HG03521 (cell line): Measurements from ENCODE around the gene CD79B.
"Not testable (repeated sequence)": the region's sequence is repeated elsewhere in the genome, so short reads cannot be mapped to it uniquely, and the experiment has no call there.

Experiments
- ATAC-seq: cut with Tn5 transposase; IDR thresholded peaks from one replicate; pipeline ENCODE4 v1.9.1; 2021; ENCODE audit warnings: mild to moderate bottlenecking, moderate library complexity; ENCODE audit not compliant: unreplicated experiment

CD79B gene

GRCh38 chr17:63915753-63916152, 16.4 kb downstream of the CD79B start:
- not testable (repeated sequence) for ATAC-seq

GRCh38 chr17:63914471-63914870, 17.7 kb downstream of the CD79B start:
- no peak for ATAC-seq

- ATAC-seq, result no peak
Observed at GRCh38 chr17:63911657-63912100, 20.5 kb downstream of the CD79B start.

GRCh38 chr17:63911041-63911635, 21.0 kb downstream of the CD79B start, which contains the start of gene CSHL1:
Gene CSHL1, minus strand, starts transcription at chr17:63911258. Its CDS starts 62 bp downstream, at chr17:63911196.
- ATAC-seq, result no peak

GRCh38 chr17:63910096-63910495, 22.0 kb downstream of the CD79B start:
- ATAC-seq, result no peak

- ATAC-seq, result not testable (repeated sequence)
Observed at GRCh38 chr17:63909586-63909985, 22.5 kb downstream of the CD79B start.

GRCh38 chr17:63907161-63907778, 24.9 kb downstream of the CD79B start:
- ATAC-seq, result not testable (repeated sequence)

GRCh38 chr17:63904796-63905195, 27.3 kb downstream of the CD79B start:
- ATAC-seq, result not testable (repeated sequence)

GRCh38 chr17:63903787-63904201, 28.3 kb downstream of the CD79B start:
- not testable (repeated sequence) for ATAC-seq

- ATAC-seq, result not testable (repeated sequence)
Observed at GRCh38 chr17:63901971-63902370, 30.2 kb downstream of the CD79B start.

- ATAC-seq, result not testable (repeated sequence)
Observed at GRCh38 chr17:63898899-63899798, 33.0 kb downstream of the CD79B start.

- ATAC-seq, result not testable (repeated sequence)
Observed at GRCh38 chr17:63896524-63897354, 35.4 kb downstream of the CD79B start, which contains the start of gene CSH1. Gene CSH1, minus strand, starts transcription at chr17:63896574. Its CDS starts 63 bp downstream, at chr17:63896511.

GRCh38 chr17:63894821-63895220, 37.3 kb downstream of the CD79B start:
- ATAC-seq, result not testable (repeated sequence)

GRCh38 chr17:63894021-63894420, 38.1 kb downstream of the CD79B start:
- ATAC-seq, result not testable (repeated sequence)

- ATAC-seq, result not testable (repeated sequence)
Observed at GRCh38 chr17:63892316-63893037, 39.7 kb downstream of the CD79B start.

- not testable (repeated sequence) for ATAC-seq
Observed at GRCh38 chr17:63889026-63889848, 42.9 kb downstream of the CD79B start.

- not testable (repeated sequence) for ATAC-seq
Observed at GRCh38 chr17:63885119-63885518, 47.0 kb downstream of the CD79B start.

GRCh38 chr17:63882626-63883126, 49.5 kb downstream of the CD79B start:
- not testable (repeated sequence) for ATAC-seq
